Neural crest cell (in vitro differentiated cells): ENCODE measurements around the gene PDLIM4. TPM values are rescaled to one million over a fixed set of nuclear protein-coding genes. Genes with fewer than 3 reads are reported as not detected.
A peak's percentile ranks its signal among the peaks of the same experiment; 100 is the strongest.

Source experiments
- DNase-seq: peaks from one replicate; pipeline ENCODE4 v3.0.0; 2021; ENCODE audit warnings: low read depth, mixed read lengths, low spot score
- H3K27ac Mint-ChIP-seq: one replicate; pipeline ENCODE4 v1.8.0; 2021; ENCODE audit warnings: mild to moderate bottlenecking, mixed read lengths; ENCODE audit not compliant: unreplicated experiment
- H3K27me3 Mint-ChIP-seq: 2 replicates; pipeline ENCODE4 v1.8.0; 2021; ENCODE audit warnings: low read depth, mild to moderate bottlenecking, mixed read lengths
- H3K36me3 Mint-ChIP-seq: 2 replicates; pipeline ENCODE4 v1.8.0; 2021; ENCODE audit warnings: low read depth, mild to moderate bottlenecking, mixed read lengths
- H3K4me1 Mint-ChIP-seq: 2 replicates; pipeline ENCODE4 v1.8.0; 2021; ENCODE audit warnings: mixed read lengths
- H3K4me3 Mint-ChIP-seq: one replicate; pipeline ENCODE4 v1.8.0; 2021; ENCODE audit warnings: mild to moderate bottlenecking, mixed read lengths
- H3K9me3 Mint-ChIP-seq: 2 replicates; pipeline ENCODE4 v1.8.0; 2021; ENCODE audit warnings: mixed read lengths
- CTCF ChIP-seq: fragments of 200-600 bp; sonication (generic); conservative IDR thresholded peaks from 2 replicates; pipeline ENCODE4 v1.5.0; 2021; ENCODE audit warnings: antibody characterized with exemption, mild to moderate bottlenecking
- total RNA-seq: library from RNA; stranded (reverse); gene quantifications from 2 replicates; pipeline ENCODE4 v1.2.1, GENCODE V29; 2021

Gene PDLIM4
- total RNA-seq, 1 donor from 2014 or later = 38.0 TPM

DNA sequence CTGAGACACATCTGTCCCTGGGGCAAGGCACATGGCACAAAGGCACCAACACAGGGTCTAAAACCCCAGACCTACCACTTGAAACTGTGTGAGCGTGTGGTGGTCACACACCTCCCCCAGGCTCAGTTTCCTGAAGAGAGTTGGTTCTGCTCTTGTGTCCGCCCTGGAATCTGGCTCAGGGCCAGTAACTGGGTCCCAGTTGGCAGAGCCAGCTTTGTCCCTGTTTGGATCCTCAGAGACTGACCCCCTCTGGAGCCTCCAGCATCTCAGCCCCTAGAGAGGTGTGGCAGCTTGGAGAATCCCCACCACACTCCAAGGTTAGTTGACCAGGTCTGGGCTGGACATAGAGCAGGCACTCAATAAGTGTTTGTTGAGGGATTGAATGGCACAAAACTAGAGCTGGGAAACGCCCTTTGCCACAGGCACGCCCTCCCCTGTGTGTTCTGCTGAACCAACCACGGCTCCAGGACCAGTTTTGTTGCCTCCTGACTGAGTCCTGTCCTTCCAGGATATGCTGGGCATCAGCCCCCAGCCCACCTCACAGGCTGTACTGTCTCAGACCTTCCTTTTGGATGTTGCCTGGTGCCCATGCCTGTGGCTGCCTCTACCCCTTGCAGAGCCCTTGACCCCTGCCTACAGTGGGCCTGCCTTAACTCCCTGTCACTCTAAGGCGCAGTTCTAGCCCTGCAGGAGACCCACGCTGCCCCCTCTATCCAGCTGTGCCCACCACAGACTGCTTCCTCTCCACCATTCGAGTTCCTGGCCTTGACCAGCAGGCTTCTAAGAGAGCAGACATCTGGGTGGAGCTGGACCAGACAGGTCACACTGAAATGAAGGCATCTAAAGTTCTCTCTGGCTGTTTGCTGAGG, 3.8 kb upstream of the PDLIM4 start:
- Mint-ChIP-seq H3K27me3 (no peaks in the 10 kb centered on the region), H3K4me1 (peaks cover 6% of the 10 kb centered on the region), H3K27ac (no peak overlapping the region), H3K4me3 (no peak overlapping the region), H3K36me3 (no peaks in the 10 kb centered on the region), H3K9me3 (no peaks in the 10 kb centered on the region)
- no peak for DNase-seq
- no peak for TF ChIP-seq CTCF

GRCh38 chr5:132254321-132254977, 3.0 kb upstream of the PDLIM4 start:
- no peak overlapping the region for H3K4me3 Mint-ChIP-seq
- H3K27me3 Mint-ChIP-seq = no peaks in the 10 kb centered on the region
- no peak for DNase-seq
- peaks cover 14% of the 10 kb centered on the region for H3K4me1 Mint-ChIP-seq
- H3K36me3 Mint-ChIP-seq = no peaks in the 10 kb centered on the region
- no peaks in the 10 kb centered on the region for H3K9me3 Mint-ChIP-seq
- H3K27ac Mint-ChIP-seq = no peak overlapping the region
- TF ChIP-seq CTCF = no peak

GRCh38 chr5:132256086-132256782, 1.3 kb upstream of the PDLIM4 start:
- Mint-ChIP-seq H3K4me1 (peaks cover 31% of the 10 kb centered on the region), H3K9me3 (no peaks in the 10 kb centered on the region), H3K27ac (peak overlapping the region; percentile 62), H3K4me3 (peak overlapping the region; percentile 87), H3K36me3 (no peaks in the 10 kb centered on the region), H3K27me3 (no peaks in the 10 kb centered on the region)
- TF ChIP-seq CTCF = no peak
- no peak for DNase-seq

DNA sequence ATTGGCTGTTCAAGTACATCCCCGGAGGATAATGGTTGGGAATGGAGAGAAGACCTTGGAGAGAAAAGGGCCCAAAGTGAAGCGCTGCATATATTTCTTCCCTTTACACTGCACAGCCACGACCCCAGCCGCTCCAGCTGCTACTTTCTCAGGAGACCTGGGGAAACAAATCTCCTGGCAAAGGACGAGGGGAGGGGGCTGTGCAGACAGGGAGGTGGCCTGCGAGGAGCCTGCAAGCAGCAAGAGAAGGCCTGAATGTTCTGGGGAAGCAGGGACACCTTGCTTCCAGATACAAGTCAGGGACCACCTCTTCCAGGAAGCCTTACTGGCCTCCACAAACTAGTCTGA, 739 bp upstream of the PDLIM4 start:
- Mint-ChIP-seq H3K9me3 (no peaks in the 10 kb centered on the region), H3K36me3 (no peaks in the 10 kb centered on the region), H3K4me3 (peak overlapping the region; percentile 87), H3K4me1 (peaks cover 35% of the 10 kb centered on the region), H3K27me3 (no peaks in the 10 kb centered on the region), H3K27ac (peak overlapping the region; percentile 62)
- no peak for TF ChIP-seq CTCF
- DNase-seq = no peak

DNA sequence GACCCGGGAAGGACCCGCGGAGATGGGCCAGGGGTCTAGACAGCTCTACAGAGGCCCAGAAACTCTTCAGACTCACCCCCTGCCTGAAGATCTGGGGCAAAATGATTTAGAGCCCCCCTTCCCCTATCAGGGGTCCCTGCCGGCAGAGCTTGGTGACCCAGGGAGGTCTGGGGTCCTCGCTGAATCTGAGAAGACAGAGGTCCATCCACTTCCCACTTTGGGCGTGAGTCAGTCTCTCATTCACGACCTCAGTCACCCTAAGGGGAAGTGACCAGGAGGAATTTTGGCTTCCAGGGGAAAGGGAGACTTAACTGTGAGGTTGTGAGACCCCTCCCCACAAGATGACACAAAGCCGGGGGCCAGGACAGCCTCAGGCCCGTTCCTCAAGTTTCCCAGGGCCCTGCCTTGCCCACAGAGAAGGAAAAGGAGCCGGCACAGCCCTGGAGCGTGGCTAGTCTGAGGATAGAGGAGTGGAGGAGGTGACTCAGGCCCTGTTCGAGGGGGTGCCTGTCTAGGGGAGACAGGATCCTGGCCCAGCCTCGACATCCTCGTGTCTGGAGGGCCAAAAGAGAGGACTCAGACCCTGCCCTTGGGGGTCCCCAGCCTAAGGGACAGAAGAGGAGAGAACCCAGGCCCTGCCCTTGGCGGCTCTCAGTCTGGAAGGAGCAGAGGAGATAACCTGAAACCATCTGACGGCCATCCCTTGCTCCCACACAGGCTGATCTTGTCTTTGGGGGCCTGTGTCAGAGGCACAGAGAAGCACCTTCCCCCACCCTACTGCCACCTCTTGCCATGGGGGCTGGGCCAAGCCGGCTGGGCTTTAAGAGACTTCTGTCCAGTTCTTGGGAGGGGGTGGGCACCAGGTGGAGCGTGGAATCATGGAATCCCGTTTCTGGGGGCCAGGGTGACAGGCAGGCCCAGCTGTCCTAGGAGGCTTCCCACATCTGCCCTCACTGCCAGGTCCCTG, 889 bp downstream of the PDLIM4 start:
- Mint-ChIP-seq H3K27me3 (no peaks in the 10 kb centered on the region), H3K9me3 (no peaks in the 10 kb centered on the region), H3K27ac (peak overlapping the region; percentile 96), H3K4me3 (peak overlapping the region; percentile 84), H3K36me3 (peaks cover 3% of the 10 kb centered on the region), H3K4me1 (peaks cover 41% of the 10 kb centered on the region)
- no peak for DNase-seq
- TF ChIP-seq CTCF = no peak
